ENCODE data around the gene SAFB.

SAFB gene

GRCh38 chr19:5674714-5675113, 51.8 kb downstream of the SAFB start:
- Histone ChIP-seq H3K4me3 (ENCODE audit: low read depth in 1 of 2, low read length in 2 of 2) (no peak overlapping the region), H3K27ac (ENCODE audit: low read depth, low read length) (no peak overlapping the region), H3K9ac (ENCODE audit: low read depth in 1 of 2, low read length in 2 of 2) (no peak overlapping the region), H3K27me3 (ENCODE audit: control insufficient read depth in 1 of 2, insufficient read depth in 2 of 2, low read length in 2 of 2) (no peaks in the 10 kb centered on the region), H3K36me3 (ENCODE audit: control insufficient read depth in 1 of 2, insufficient read depth in 2 of 2, low read length in 2 of 2) (peaks cover 3 to 19% of the 10 kb centered on the region in 2 donors), H3K4me1 (ENCODE audit: control insufficient read depth in 1 of 2, insufficient read depth in 2 of 2, low read length in 2 of 2) (peaks cover 0 to 16% of the 10 kb centered on the region in 2 donors), H3K9me3 (ENCODE audit: control insufficient read depth in 1 of 2, low read length in 2 of 2) (no peaks in the 10 kb centered on the region)

- Histone ChIP-seq H3K4me1 (ENCODE audit: control insufficient read depth in 1 of 2, insufficient read depth in 2 of 2, low read length in 2 of 2) (peaks cover 3 to 22% of the 10 kb centered on the region in 2 donors), H3K4me3 (ENCODE audit: low read depth in 1 of 2, low read length in 2 of 2) (no peak overlapping the region), H3K36me3 (ENCODE audit: control insufficient read depth in 1 of 2, insufficient read depth in 2 of 2, low read length in 2 of 2) (peaks cover 0 to 16% of the 10 kb centered on the region in 2 donors), H3K27ac (ENCODE audit: low read depth, low read length) (no peak overlapping the region), H3K9me3 (ENCODE audit: control insufficient read depth in 1 of 2, low read length in 2 of 2) (no peaks in the 10 kb centered on the region), H3K9ac (ENCODE audit: low read depth in 1 of 2, low read length in 2 of 2) (no peak overlapping the region), H3K27me3 (ENCODE audit: control insufficient read depth in 1 of 2, insufficient read depth in 2 of 2, low read length in 2 of 2) (no peaks in the 10 kb centered on the region)
Measured at GRCh38 chr19:5676105-5676771, 53.4 kb downstream of the SAFB start.

- Histone ChIP-seq H3K9ac (ENCODE audit: low read depth in 1 of 2, low read length in 2 of 2) (no peak overlapping the region), H3K4me1 (ENCODE audit: control insufficient read depth in 1 of 2, insufficient read depth in 2 of 2, low read length in 2 of 2) (peaks cover 5 to 22% of the 10 kb centered on the region in 2 donors), H3K4me3 (ENCODE audit: low read depth in 1 of 2, low read length in 2 of 2) (no peak overlapping the region), H3K27me3 (ENCODE audit: control insufficient read depth in 1 of 2, insufficient read depth in 2 of 2, low read length in 2 of 2) (peaks cover 0 to 3% of the 10 kb centered on the region in 2 donors), H3K9me3 (ENCODE audit: control insufficient read depth in 1 of 2, low read length in 2 of 2) (no peaks in the 10 kb centered on the region), H3K36me3 (ENCODE audit: control insufficient read depth in 1 of 2, insufficient read depth in 2 of 2, low read length in 2 of 2) (peaks cover 0 to 11% of the 10 kb centered on the region in 2 donors), H3K27ac (ENCODE audit: low read depth, low read length) (no peak overlapping the region)
Measured at GRCh38 chr19:5676772-5677105, 53.9 kb downstream of the SAFB start.

GRCh38 chr19:5677136-5677535, 54.3 kb downstream of the SAFB start:
- Histone ChIP-seq H3K36me3 (ENCODE audit: control insufficient read depth in 1 of 2, insufficient read depth in 2 of 2, low read length in 2 of 2) (peaks cover 0 to 10% of the 10 kb centered on the region in 2 donors), H3K4me3 (ENCODE audit: low read depth in 1 of 2, low read length in 2 of 2) (no peak overlapping the region), H3K9ac (ENCODE audit: low read depth in 1 of 2, low read length in 2 of 2) (no peak overlapping the region), H3K9me3 (ENCODE audit: control insufficient read depth in 1 of 2, low read length in 2 of 2) (no peaks in the 10 kb centered on the region), H3K27ac (ENCODE audit: low read depth, low read length) (no peak overlapping the region), H3K4me1 (ENCODE audit: control insufficient read depth in 1 of 2, insufficient read depth in 2 of 2, low read length in 2 of 2) (peaks cover 5 to 22% of the 10 kb centered on the region in 2 donors), H3K27me3 (ENCODE audit: control insufficient read depth in 1 of 2, insufficient read depth in 2 of 2, low read length in 2 of 2) (peaks cover 0 to 3% of the 10 kb centered on the region in 2 donors)

GRCh38 chr19:5677580-5677979, 54.7 kb downstream of the SAFB start:
- Histone ChIP-seq H3K27ac (ENCODE audit: low read depth, low read length) (no peak overlapping the region), H3K27me3 (ENCODE audit: control insufficient read depth in 1 of 2, insufficient read depth in 2 of 2, low read length in 2 of 2) (peaks cover 0 to 3% of the 10 kb centered on the region in 2 donors), H3K4me1 (ENCODE audit: control insufficient read depth in 1 of 2, insufficient read depth in 2 of 2, low read length in 2 of 2) (peaks cover 5 to 22% of the 10 kb centered on the region in 2 donors), H3K4me3 (ENCODE audit: low read depth in 1 of 2, low read length in 2 of 2) (no peak overlapping the region), H3K36me3 (ENCODE audit: control insufficient read depth in 1 of 2, insufficient read depth in 2 of 2, low read length in 2 of 2) (peaks cover 0 to 10% of the 10 kb centered on the region in 2 donors), H3K9me3 (ENCODE audit: control insufficient read depth in 1 of 2, low read length in 2 of 2) (no peaks in the 10 kb centered on the region), H3K9ac (ENCODE audit: low read depth in 1 of 2, low read length in 2 of 2) (no peak overlapping the region)

- peaks cover 0 to 3% of the 10 kb centered on the region in 2 donors for H3K27me3 ChIP-seq (ENCODE audit: control insufficient read depth in 1 of 2, insufficient read depth in 2 of 2, low read length in 2 of 2)
- no peak overlapping the region for H3K9ac ChIP-seq (ENCODE audit: low read depth in 1 of 2, low read length in 2 of 2)
- H3K27ac ChIP-seq (ENCODE audit: low read depth, low read length) = no peak overlapping the region
- no peak overlapping the region for H3K4me3 ChIP-seq (ENCODE audit: low read depth in 1 of 2, low read length in 2 of 2)
- peaks cover 5 to 22% of the 10 kb centered on the region in 2 donors for H3K4me1 ChIP-seq (ENCODE audit: control insufficient read depth in 1 of 2, insufficient read depth in 2 of 2, low read length in 2 of 2)
- no peaks in the 10 kb centered on the region for H3K9me3 ChIP-seq (ENCODE audit: control insufficient read depth in 1 of 2, low read length in 2 of 2)
- H3K36me3 ChIP-seq (ENCODE audit: control insufficient read depth in 1 of 2, insufficient read depth in 2 of 2, low read length in 2 of 2) = peaks cover 0 to 6% of the 10 kb centered on the region in 2 donors
Measured at GRCh38 chr19:5678071-5678718, 55.3 kb downstream of the SAFB start.

- peak overlapping the region; percentile 94 to 99 for H3K4me3 ChIP-seq (ENCODE audit: low read depth in 1 of 2, low read length in 2 of 2)
- H3K36me3 ChIP-seq (ENCODE audit: control insufficient read depth in 1 of 2, insufficient read depth in 2 of 2, low read length in 2 of 2) = peaks cover 0 to 6% of the 10 kb centered on the region in 2 donors
- peaks cover 0 to 3% of the 10 kb centered on the region in 2 donors for H3K27me3 ChIP-seq (ENCODE audit: control insufficient read depth in 1 of 2, insufficient read depth in 2 of 2, low read length in 2 of 2)
- no peaks in the 10 kb centered on the region for H3K9me3 ChIP-seq (ENCODE audit: control insufficient read depth in 1 of 2, low read length in 2 of 2)
- peaks cover 5 to 22% of the 10 kb centered on the region in 2 donors for H3K4me1 ChIP-seq (ENCODE audit: control insufficient read depth in 1 of 2, insufficient read depth in 2 of 2, low read length in 2 of 2)
- H3K9ac ChIP-seq (ENCODE audit: low read depth in 1 of 2, low read length in 2 of 2) = peak overlapping the region; percentile 95 to 98
- peak overlapping the region; percentile 57 for H3K27ac ChIP-seq (ENCODE audit: low read depth, low read length)
Measured at GRCh38 chr19:5679289-5680083, 56.6 kb downstream of the SAFB start.

- peaks cover 0 to 6% of the 10 kb centered on the region in 2 donors for H3K36me3 ChIP-seq (ENCODE audit: control insufficient read depth in 1 of 2, insufficient read depth in 2 of 2, low read length in 2 of 2)
- H3K9me3 ChIP-seq (ENCODE audit: control insufficient read depth in 1 of 2, low read length in 2 of 2) = no peaks in the 10 kb centered on the region
- H3K27ac ChIP-seq (ENCODE audit: low read depth, low read length) = peak overlapping the region; percentile 57
- peak overlapping the region; percentile 95 to 98 for H3K9ac ChIP-seq (ENCODE audit: low read depth in 1 of 2, low read length in 2 of 2)
- H3K27me3 ChIP-seq (ENCODE audit: control insufficient read depth in 1 of 2, insufficient read depth in 2 of 2, low read length in 2 of 2) = peaks cover 0 to 3% of the 10 kb centered on the region in 2 donors
- H3K4me1 ChIP-seq (ENCODE audit: control insufficient read depth in 1 of 2, insufficient read depth in 2 of 2, low read length in 2 of 2) = peaks cover 5 to 22% of the 10 kb centered on the region in 2 donors
- H3K4me3 ChIP-seq (ENCODE audit: low read depth in 1 of 2, low read length in 2 of 2) = peak overlapping the region; percentile 94 to 99
Measured at GRCh38 chr19:5680084-5680436, 57.2 kb downstream of the SAFB start.

GRCh38 chr19:5680437-5681368, 57.8 kb downstream of the SAFB start, which contains the start of the genes HSD11B1L and MICOS13:
Gene HSD11B1L (plus strand): TSS chr19:5681027. CDS start chr19:5684833, 3,806 bp downstream.
Gene MICOS13 (minus strand): TSS chr19:5680516. CDS start chr19:5680486, 30 bp downstream.
- H3K4me3 ChIP-seq (ENCODE audit: low read depth in 1 of 2, low read length in 2 of 2) = peak within 1 kb of the TSS; percentile 94 to 99
- peaks cover 5 to 22% of the 10 kb centered on the region in 2 donors for H3K4me1 ChIP-seq (ENCODE audit: control insufficient read depth in 1 of 2, insufficient read depth in 2 of 2, low read length in 2 of 2)
- H3K9ac ChIP-seq (ENCODE audit: low read depth in 1 of 2, low read length in 2 of 2) = peak within 1 kb of the TSS; percentile 95 to 98
- H3K36me3 ChIP-seq (ENCODE audit: control insufficient read depth in 1 of 2, insufficient read depth in 2 of 2, low read length in 2 of 2) = peaks cover 0 to 6% of the 10 kb centered on the region in 2 donors
- H3K9me3 ChIP-seq (ENCODE audit: control insufficient read depth in 1 of 2, low read length in 2 of 2) = no peaks in the 10 kb centered on the region
- peaks cover 0 to 3% of the 10 kb centered on the region in 2 donors for H3K27me3 ChIP-seq (ENCODE audit: control insufficient read depth in 1 of 2, insufficient read depth in 2 of 2, low read length in 2 of 2)
- H3K27ac ChIP-seq (ENCODE audit: low read depth, low read length) = peak within 1 kb of the TSS; percentile 85

All from duodenal mucosa (tissue), 2 donors.